ENCODE measurements around the gene SOS1.
"Not testable (repeated sequence)": the region's sequence is repeated elsewhere in the genome, so short reads cannot be mapped to it uniquely, and the experiment has no call there.

Gene SOS1

DNA sequence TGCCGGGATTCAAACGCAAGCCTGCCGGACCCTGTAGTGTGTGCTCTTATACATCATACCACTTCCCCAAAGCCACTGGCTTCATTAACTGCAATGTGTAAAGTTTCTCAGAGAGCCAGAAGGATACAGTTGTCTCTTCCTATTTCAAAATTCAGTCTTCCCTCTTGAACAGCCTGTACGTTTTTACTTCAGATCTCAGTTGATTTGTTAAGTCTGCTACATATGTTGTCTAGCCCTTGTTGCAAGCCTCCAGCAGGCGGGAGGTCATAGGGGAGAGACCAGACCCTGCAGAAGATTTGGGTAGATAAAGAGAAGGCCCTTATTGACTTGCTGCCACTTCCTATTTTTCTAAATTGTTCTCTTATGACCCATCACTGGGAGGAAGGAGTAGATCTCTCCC is 174.9 kb downstream of the SOS1 start:
- H3K36me3 ChIP-seq (ENCODE audit: control insufficient read depth, insufficient read depth, low read length) = no peaks in the 10 kb centered on the region
- TF ChIP-seq, protein P1, sequence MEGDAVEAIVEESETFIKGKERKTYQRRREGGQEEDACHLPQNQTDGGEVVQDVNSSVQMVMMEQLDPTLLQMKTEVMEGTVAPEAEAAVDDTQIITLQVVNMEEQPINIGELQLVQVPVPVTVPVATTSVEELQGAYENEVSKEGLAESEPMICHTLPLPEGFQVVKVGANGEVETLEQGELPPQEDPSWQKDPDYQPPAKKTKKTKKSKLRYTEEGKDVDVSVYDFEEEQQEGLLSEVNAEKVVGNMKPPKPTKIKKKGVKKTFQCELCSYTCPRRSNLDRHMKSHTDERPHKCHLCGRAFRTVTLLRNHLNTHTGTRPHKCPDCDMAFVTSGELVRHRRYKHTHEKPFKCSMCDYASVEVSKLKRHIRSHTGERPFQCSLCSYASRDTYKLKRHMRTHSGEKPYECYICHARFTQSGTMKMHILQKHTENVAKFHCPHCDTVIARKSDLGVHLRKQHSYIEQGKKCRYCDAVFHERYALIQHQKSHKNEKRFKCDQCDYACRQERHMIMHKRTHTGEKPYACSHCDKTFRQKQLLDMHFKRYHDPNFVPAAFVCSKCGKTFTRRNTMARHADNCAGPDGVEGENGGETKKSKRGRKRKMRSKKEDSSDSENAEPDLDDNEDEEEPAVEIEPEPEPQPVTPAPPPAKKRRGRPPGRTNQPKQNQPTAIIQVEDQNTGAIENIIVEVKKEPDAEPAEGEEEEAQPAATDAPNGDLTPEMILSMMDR (IDR thresholded peaks at IDR 0.05; ENCODE audit: insufficient read depth, low read length, poor library complexity, severe bottlenecking) = no peak
- no peak overlapping the region for H3K4me3 ChIP-seq (replicated peaks; ENCODE audit: low read depth, low read length)
- no peak for DNase-seq (ENCODE audit: extremely low read depth, insufficient read length)
- H3K27me3 ChIP-seq (replicated peaks; ENCODE audit: control insufficient read depth, insufficient read depth, low read length) = no peaks in the 10 kb centered on the region

DNA sequence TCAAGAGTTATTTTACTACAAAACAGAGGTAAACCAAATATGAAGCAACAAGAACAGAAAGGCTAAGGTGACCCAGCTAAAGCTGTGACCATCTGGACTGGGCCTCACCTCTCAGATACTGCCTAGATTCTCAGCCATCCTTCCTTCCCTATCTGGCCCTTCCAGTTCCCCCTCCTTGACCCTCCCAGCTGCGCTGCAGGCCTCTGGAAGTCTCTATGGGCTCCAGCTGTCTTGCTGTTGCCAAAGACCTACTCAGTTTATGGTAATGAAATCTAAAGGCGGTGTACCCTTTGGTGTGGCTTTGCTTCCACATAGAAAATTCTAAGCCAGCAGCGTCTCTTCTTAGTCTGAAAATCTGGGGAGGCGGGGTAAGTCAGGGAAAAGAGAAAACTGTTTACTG is 175.5 kb downstream of the SOS1 start:
- H3K4me3 ChIP-seq (replicated peaks; ENCODE audit: low read depth, low read length) = no peak overlapping the region
- DNase-seq (ENCODE audit: extremely low read depth, insufficient read length) = no peak
- no peaks in the 10 kb centered on the region for H3K36me3 ChIP-seq (ENCODE audit: control insufficient read depth, insufficient read depth, low read length)
- no peaks in the 10 kb centered on the region for H3K27me3 ChIP-seq (replicated peaks; ENCODE audit: control insufficient read depth, insufficient read depth, low read length)
- TF ChIP-seq, protein P1 (IDR thresholded peaks at IDR 0.05; ENCODE audit: insufficient read depth, low read length, poor library complexity, severe bottlenecking) = no peak

DNA sequence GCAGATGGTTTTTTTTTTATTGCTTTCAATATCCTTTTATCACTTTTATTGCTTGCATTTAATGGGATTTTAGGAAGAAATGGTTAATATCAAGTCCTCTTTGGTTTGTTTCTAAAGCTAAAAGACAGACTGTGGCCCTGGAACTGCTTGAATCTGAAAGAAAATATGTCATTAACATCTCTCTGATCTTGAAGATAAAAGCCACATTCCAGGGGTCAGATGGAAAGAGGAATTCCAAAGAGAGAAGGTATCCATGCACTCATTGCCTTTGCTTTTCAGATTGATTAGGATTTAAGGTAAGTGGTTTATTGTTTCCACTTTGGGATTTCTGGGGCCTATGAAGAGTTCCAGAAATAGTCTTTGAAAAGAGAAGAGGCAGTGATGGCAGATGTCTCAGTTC is 177.1 kb downstream of the SOS1 start:
- Histone ChIP-seq H3K27me3 (replicated peaks; ENCODE audit: control insufficient read depth, insufficient read depth, low read length) (no peaks in the 10 kb centered on the region), H3K36me3 (ENCODE audit: control insufficient read depth, insufficient read depth, low read length) (no peaks in the 10 kb centered on the region), H3K4me3 (replicated peaks; ENCODE audit: low read depth, low read length) (no peak overlapping the region)
- TF ChIP-seq, protein P1 (IDR thresholded peaks at IDR 0.05; ENCODE audit: insufficient read depth, low read length, poor library complexity, severe bottlenecking) = no peak
- DNase-seq (ENCODE audit: extremely low read depth, insufficient read length) = no peak

DNA sequence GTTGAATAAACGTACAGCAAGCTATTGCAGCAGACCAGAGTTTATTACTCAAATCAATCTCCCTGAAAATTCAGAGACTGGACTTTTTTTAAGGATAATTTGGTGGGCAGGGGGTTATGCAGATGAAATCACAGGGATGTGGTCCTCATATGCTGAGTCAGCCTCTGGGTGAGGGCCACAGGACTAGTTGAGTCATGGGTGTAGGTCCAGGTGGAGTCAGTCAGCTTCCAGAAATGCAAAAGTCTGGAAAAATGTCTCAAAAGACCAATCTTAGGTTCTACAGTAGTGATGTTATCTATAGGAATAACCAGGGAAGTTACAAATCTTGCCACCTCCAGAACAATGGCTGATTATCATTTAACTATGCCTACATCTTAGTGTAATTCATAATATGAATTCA is 180.1 kb downstream of the SOS1 start:
- TF ChIP-seq, protein P1 (IDR thresholded peaks at IDR 0.05; ENCODE audit: insufficient read depth, low read length, poor library complexity, severe bottlenecking) = no peak
- no peak for DNase-seq (ENCODE audit: extremely low read depth, insufficient read length)
- Histone ChIP-seq H3K27me3 (replicated peaks; ENCODE audit: control insufficient read depth, insufficient read depth, low read length) (no peaks in the 10 kb centered on the region), H3K36me3 (ENCODE audit: control insufficient read depth, insufficient read depth, low read length) (no peaks in the 10 kb centered on the region), H3K4me3 (replicated peaks; ENCODE audit: low read depth, low read length) (no peak overlapping the region)

DNA sequence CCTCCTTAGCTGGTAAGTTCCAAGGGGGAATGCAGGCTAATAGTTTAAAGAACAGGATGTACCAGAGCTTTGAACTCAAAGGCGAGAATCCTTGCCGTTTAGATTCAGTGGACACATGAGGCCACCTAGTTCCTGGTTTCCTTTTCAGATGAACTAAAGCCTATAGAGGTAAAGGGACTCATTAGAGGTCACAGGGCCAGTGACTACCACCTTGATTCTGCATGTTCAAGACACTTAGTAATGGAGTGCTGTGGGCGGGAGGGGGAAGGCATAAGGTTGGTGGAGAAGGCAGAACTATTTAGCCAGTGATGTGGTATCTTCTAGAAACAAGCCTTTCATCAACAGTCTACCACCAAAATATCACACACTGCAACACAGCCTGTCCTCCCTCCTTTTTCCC is 183.3 kb downstream of the SOS1 start:
- H3K27me3 ChIP-seq (replicated peaks; ENCODE audit: control insufficient read depth, insufficient read depth, low read length) = no peaks in the 10 kb centered on the region
- no peaks in the 10 kb centered on the region for H3K36me3 ChIP-seq (ENCODE audit: control insufficient read depth, insufficient read depth, low read length)
- no peak overlapping the region for H3K4me3 ChIP-seq (replicated peaks; ENCODE audit: low read depth, low read length)
- no peak for DNase-seq (ENCODE audit: extremely low read depth, insufficient read length)
- TF ChIP-seq, protein P1 (IDR thresholded peaks at IDR 0.05; ENCODE audit: insufficient read depth, low read length, poor library complexity, severe bottlenecking) = no peak

DNA sequence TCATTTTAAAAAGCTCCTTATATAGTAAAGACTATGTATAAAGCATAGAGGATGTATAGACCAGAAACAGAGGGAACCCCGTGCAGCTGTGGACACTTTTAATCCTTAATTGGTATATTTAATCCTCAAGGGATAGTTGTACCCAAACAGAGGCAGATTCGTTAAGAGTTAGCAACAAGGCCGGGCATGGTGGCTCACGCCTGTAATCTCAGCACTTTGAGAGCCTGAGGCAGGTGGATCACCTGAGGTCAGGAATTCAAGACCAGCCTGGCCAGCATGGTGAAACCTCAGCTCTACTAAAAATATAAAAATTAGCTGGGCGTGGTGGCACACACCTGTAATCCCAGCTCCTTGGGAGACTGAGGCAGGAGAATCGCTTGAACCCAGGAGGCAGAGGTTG is 184.3 kb downstream of the SOS1 start:
- not testable (repeated sequence) for DNase-seq (ENCODE audit: extremely low read depth, insufficient read length); H3K36me3 ChIP-seq (ENCODE audit: control insufficient read depth, insufficient read depth, low read length); H3K4me3 ChIP-seq (replicated peaks; ENCODE audit: low read depth, low read length); H3K27me3 ChIP-seq (replicated peaks; ENCODE audit: control insufficient read depth, insufficient read depth, low read length)

All from GM06990 (cell line).